DND-41 (cell line): ENCODE results near the gene PROSER2.

ENCODE experiments used
- ATAC-seq: fragments of 200-7000 bp; cut with Tn5 transposase; 3 replicates; pipeline ENCODE4 v1.9.1; 2021; ENCODE audit warnings: low read depth; ENCODE audit not compliant: insufficient read depth
- DNase-seq: peaks from one replicate; pipeline ENCODE4 v3.0.0-alpha.2; 2020
- H2AFZ ChIP-seq: 2 replicates; pipeline ENCODE4 v1.6.0; 2012; ENCODE audit warnings: low read depth, low read length
- H3K27ac ChIP-seq: 2 replicates; pipeline ENCODE4 v1.5.1; 2012; ENCODE audit warnings: low read length, inconsistent platforms
- H3K27me3 ChIP-seq: fragments of 200-600 bp; sonication (generic); 2 replicates; pipeline ENCODE4 v1.6.0; 2012; ENCODE audit warnings: low read length, mild to moderate bottlenecking, inconsistent platforms; ENCODE audit not compliant: insufficient read depth, poor library complexity
- H3K36me3 ChIP-seq: 2 replicates; pipeline ENCODE4 v1.5.1; 2012; ENCODE audit warnings: low read length, inconsistent platforms; ENCODE audit not compliant: insufficient read depth
- H3K4me1 ChIP-seq: 2 replicates; pipeline ENCODE4 v1.5.1; 2012; ENCODE audit warnings: mild to moderate bottlenecking, low read length; ENCODE audit not compliant: insufficient read depth
- H3K4me2 ChIP-seq: 2 replicates; pipeline ENCODE4 v1.6.0; 2012; ENCODE audit warnings: mild to moderate bottlenecking, moderate library complexity, low read length, inconsistent platforms; ENCODE audit not compliant: insufficient read depth
- H3K4me3 ChIP-seq, 2 experiments: fragments of 200-600 bp in 1 of 2; shearing (Covaris generic) in 1 of 2; 2 replicates each; pipeline ENCODE4 v1.5.1; 2012 to 2016; ENCODE audit warnings: inconsistent platforms in 2 of 2, low read length in 2 of 2, mild to moderate bottlenecking in 2 of 2, low read depth in 1 of 2, moderate library complexity in 1 of 2
- H3K79me2 ChIP-seq: 2 replicates; pipeline ENCODE4 v1.6.0; 2012; ENCODE audit warnings: low read length, inconsistent platforms; ENCODE audit not compliant: insufficient read depth
- H3K9ac ChIP-seq: 2 replicates; pipeline ENCODE4 v1.6.0; 2012; ENCODE audit warnings: low read depth, mild to moderate bottlenecking, inconsistent platforms, low read length, moderate library complexity
- H3K9me3 ChIP-seq: 2 replicates; pipeline ENCODE4 v1.5.1; 2012; ENCODE audit warnings: low read length, moderate library complexity, mild to moderate bottlenecking, inconsistent platforms; ENCODE audit not compliant: insufficient read depth, severe bottlenecking
- H4K20me1 ChIP-seq: 2 replicates; pipeline ENCODE4 v1.6.0; 2012; ENCODE audit warnings: low read length; ENCODE audit not compliant: insufficient read depth
- CTCF ChIP-seq: IDR thresholded peaks from 2 replicates; pipeline ENCODE4 v1.5.1; 2012; ENCODE audit warnings: borderline replicate concordance, low read length, moderate library complexity, mild to moderate bottlenecking; ENCODE audit not compliant: poor library complexity, severe bottlenecking; ENCODE audit errors: extremely low read depth
- EZH2 ChIP-seq: IDR thresholded peaks from 3 replicates; pipeline ENCODE4 v1.6.1; 2012; ENCODE audit warnings: borderline replicate concordance, low read depth, mild to moderate bottlenecking, moderate library complexity, low read length, inconsistent platforms; ENCODE audit not compliant: severe bottlenecking

PROSER2 gene

GRCh38 chr10:11810313-11810766, 12.8 kb upstream of the PROSER2 start:
- ATAC-seq (no peak), DNase-seq (no peak)
- Histone ChIP-seq H2AFZ (no peak overlapping the region), H3K27me3 (no peaks in the 10 kb centered on the region), H3K4me3 (no peak overlapping the region), H3K9ac (no peak overlapping the region), H3K4me1 (no peaks in the 10 kb centered on the region), H3K9me3 (no peaks in the 10 kb centered on the region), H3K27ac (no peak overlapping the region), H3K36me3 (no peaks in the 10 kb centered on the region), H3K79me2 (no peaks in the 10 kb centered on the region), H4K20me1 (no peaks in the 10 kb centered on the region), H3K4me2 (no peak overlapping the region)
- no peak for TF ChIP-seq CTCF
- no peak for TF ChIP-seq EZH2

- DNase-seq = no peak
- Histone ChIP-seq H3K27ac (no peak overlapping the region), H3K79me2 (no peaks in the 10 kb centered on the region), H3K4me2 (no peak overlapping the region), H3K4me3 (no peak overlapping the region), H4K20me1 (no peaks in the 10 kb centered on the region), H3K27me3 (no peaks in the 10 kb centered on the region), H3K9ac (no peak overlapping the region), H2AFZ (no peak overlapping the region), H3K9me3 (no peaks in the 10 kb centered on the region), H3K36me3 (no peaks in the 10 kb centered on the region), H3K4me1 (no peaks in the 10 kb centered on the region)
- no peak for ATAC-seq
- no peak for TF ChIP-seq CTCF
- TF ChIP-seq EZH2 = no peak
Measured at GRCh38 chr10:11810973-11811372, 12.2 kb upstream of the PROSER2 start.

GRCh38 chr10:11813177-11813576, 10.0 kb upstream of the PROSER2 start:
- H3K79me2 ChIP-seq = no peaks in the 10 kb centered on the region
- H3K27me3 ChIP-seq = no peaks in the 10 kb centered on the region
- ATAC-seq = no peak
- H3K27ac ChIP-seq = no peak overlapping the region
- no peaks in the 10 kb centered on the region for H4K20me1 ChIP-seq
- TF ChIP-seq CTCF (no peak), EZH2 (no peak)
- no peaks in the 10 kb centered on the region for H3K9me3 ChIP-seq
- no peaks in the 10 kb centered on the region for H3K4me1 ChIP-seq
- no peak overlapping the region for H2AFZ ChIP-seq
- H3K9ac ChIP-seq = no peak overlapping the region
- H3K36me3 ChIP-seq = no peaks in the 10 kb centered on the region
- H3K4me2 ChIP-seq = no peak overlapping the region
- no peak overlapping the region for H3K4me3 ChIP-seq
- DNase-seq = no peak

GRCh38 chr10:11813855-11814567, 9.1 kb upstream of the PROSER2 start:
- no peak overlapping the region for H3K27ac ChIP-seq
- no peaks in the 10 kb centered on the region for H3K9me3 ChIP-seq
- no peak overlapping the region for H3K9ac ChIP-seq
- no peak for TF ChIP-seq EZH2
- TF ChIP-seq CTCF = no peak
- H3K4me2 ChIP-seq = no peak overlapping the region
- H3K4me1 ChIP-seq = no peaks in the 10 kb centered on the region
- no peaks in the 10 kb centered on the region for H3K36me3 ChIP-seq
- ATAC-seq (no peak), DNase-seq (no peak)
- no peak overlapping the region for H2AFZ ChIP-seq
- H4K20me1 ChIP-seq = no peaks in the 10 kb centered on the region
- H3K4me3 ChIP-seq = no peak overlapping the region
- H3K79me2 ChIP-seq = no peaks in the 10 kb centered on the region
- no peaks in the 10 kb centered on the region for H3K27me3 ChIP-seq
